ENCODE results near the gene FA2H. TPM values are rescaled to one million over a fixed set of nuclear protein-coding genes. Genes with fewer than 3 reads are reported as not detected.

The FA2H gene
- total RNA-seq, 1 donor from 2014 or later, result 3.3 TPM

- Mint-ChIP-seq H3K36me3 (ENCODE audit: insufficient read depth) (peaks cover 3% of the 10 kb centered on the region), H3K4me1 (ENCODE audit: low read depth) (peaks cover 6% of the 10 kb centered on the region), H3K27me3 (no peaks in the 10 kb centered on the region), H3K4me3 (ENCODE audit: low read depth) (no peak overlapping the region), H3K27ac (no peak overlapping the region), H3K9me3 (ENCODE audit: low read depth) (peaks cover 26% of the 10 kb centered on the region)
- TF ChIP-seq, protein P1, sequence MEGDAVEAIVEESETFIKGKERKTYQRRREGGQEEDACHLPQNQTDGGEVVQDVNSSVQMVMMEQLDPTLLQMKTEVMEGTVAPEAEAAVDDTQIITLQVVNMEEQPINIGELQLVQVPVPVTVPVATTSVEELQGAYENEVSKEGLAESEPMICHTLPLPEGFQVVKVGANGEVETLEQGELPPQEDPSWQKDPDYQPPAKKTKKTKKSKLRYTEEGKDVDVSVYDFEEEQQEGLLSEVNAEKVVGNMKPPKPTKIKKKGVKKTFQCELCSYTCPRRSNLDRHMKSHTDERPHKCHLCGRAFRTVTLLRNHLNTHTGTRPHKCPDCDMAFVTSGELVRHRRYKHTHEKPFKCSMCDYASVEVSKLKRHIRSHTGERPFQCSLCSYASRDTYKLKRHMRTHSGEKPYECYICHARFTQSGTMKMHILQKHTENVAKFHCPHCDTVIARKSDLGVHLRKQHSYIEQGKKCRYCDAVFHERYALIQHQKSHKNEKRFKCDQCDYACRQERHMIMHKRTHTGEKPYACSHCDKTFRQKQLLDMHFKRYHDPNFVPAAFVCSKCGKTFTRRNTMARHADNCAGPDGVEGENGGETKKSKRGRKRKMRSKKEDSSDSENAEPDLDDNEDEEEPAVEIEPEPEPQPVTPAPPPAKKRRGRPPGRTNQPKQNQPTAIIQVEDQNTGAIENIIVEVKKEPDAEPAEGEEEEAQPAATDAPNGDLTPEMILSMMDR (IDR thresholded peaks at IDR 0.05; ENCODE audit: unreplicated experiment), result no peak
- no peak for DNase-seq (ENCODE audit: low spot score, unreplicated experiment)
Observed at GRCh38 chr16:74807052-74807646, 32.5 kb upstream of the FA2H start.

GRCh38 chr16:74800216-74800871 is 25.7 kb upstream of the FA2H start:
- DNase-seq (ENCODE audit: low spot score, unreplicated experiment), result no peak
- Mint-ChIP-seq H3K4me3 (ENCODE audit: low read depth) (no peak overlapping the region), H3K27me3 (no peaks in the 10 kb centered on the region), H3K27ac (peak overlapping the region; percentile 63), H3K36me3 (ENCODE audit: insufficient read depth) (peaks cover 5% of the 10 kb centered on the region), H3K4me1 (ENCODE audit: low read depth) (peaks cover 3% of the 10 kb centered on the region), H3K9me3 (ENCODE audit: low read depth) (peaks cover 22% of the 10 kb centered on the region)
- TF ChIP-seq, protein P1 (IDR thresholded peaks at IDR 0.05; ENCODE audit: unreplicated experiment), result no peak

- H3K4me3 Mint-ChIP-seq (ENCODE audit: low read depth), result no peak overlapping the region
- DNase-seq (ENCODE audit: low spot score, unreplicated experiment), result no peak
- H3K4me1 Mint-ChIP-seq (ENCODE audit: low read depth), result peaks cover 3% of the 10 kb centered on the region
- no peaks in the 10 kb centered on the region for H3K27me3 Mint-ChIP-seq
- H3K9me3 Mint-ChIP-seq (ENCODE audit: low read depth), result peaks cover 16% of the 10 kb centered on the region
- no peak overlapping the region for H3K27ac Mint-ChIP-seq
- TF ChIP-seq, protein P1 (IDR thresholded peaks at IDR 0.05; ENCODE audit: unreplicated experiment), result no peak
- peaks cover 5% of the 10 kb centered on the region for H3K36me3 Mint-ChIP-seq (ENCODE audit: insufficient read depth)
Observed at GRCh38 chr16:74797414-74797813, 22.8 kb upstream of the FA2H start.

- Mint-ChIP-seq H3K27me3 (no peaks in the 10 kb centered on the region), H3K27ac (no peak overlapping the region), H3K4me1 (ENCODE audit: low read depth) (peaks cover under 1% of the 10 kb centered on the region), H3K9me3 (ENCODE audit: low read depth) (peaks cover 10% of the 10 kb centered on the region), H3K36me3 (ENCODE audit: insufficient read depth) (no peaks in the 10 kb centered on the region), H3K4me3 (ENCODE audit: low read depth) (no peak overlapping the region)
- no peak for DNase-seq (ENCODE audit: low spot score, unreplicated experiment)
- TF ChIP-seq, protein P1 (IDR thresholded peaks at IDR 0.05; ENCODE audit: unreplicated experiment), result no peak
Observed at GRCh38 chr16:74795104-74795503, 20.5 kb upstream of the FA2H start.

DNA sequence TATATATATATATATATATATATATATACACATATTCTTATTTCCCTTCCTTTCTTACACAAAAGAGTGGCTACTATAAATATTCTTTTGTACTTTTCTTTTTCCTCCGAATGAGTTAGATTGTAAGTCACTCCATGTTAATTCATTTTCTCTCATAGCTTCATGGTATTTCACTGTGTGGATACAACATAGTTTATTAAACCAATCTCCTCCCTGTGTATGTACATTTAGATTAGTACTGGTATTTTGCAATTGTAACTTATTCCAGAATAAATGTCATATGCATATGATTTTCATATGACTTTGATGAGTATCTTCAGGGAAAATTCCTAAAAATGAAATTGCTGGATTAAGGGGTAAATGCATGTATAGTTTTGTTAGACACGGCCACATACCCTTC is 20.0 kb upstream of the FA2H start:
- no peak for DNase-seq (ENCODE audit: low spot score, unreplicated experiment)
- no peak overlapping the region for H3K27ac Mint-ChIP-seq
- TF ChIP-seq, protein P1 (IDR thresholded peaks at IDR 0.05; ENCODE audit: unreplicated experiment), result no peak
- H3K4me1 Mint-ChIP-seq (ENCODE audit: low read depth), result no peaks in the 10 kb centered on the region
- no peaks in the 10 kb centered on the region for H3K27me3 Mint-ChIP-seq
- H3K4me3 Mint-ChIP-seq (ENCODE audit: low read depth), result no peak overlapping the region
- H3K9me3 Mint-ChIP-seq (ENCODE audit: low read depth), result peaks cover 9% of the 10 kb centered on the region
- no peaks in the 10 kb centered on the region for H3K36me3 Mint-ChIP-seq (ENCODE audit: insufficient read depth)
